Tibial nerve (tissue), 4 donors: ENCODE data around the gene C1orf94. TPM values are rescaled to one million over a fixed set of nuclear protein-coding genes. Genes with fewer than 3 reads are reported as not detected.

Source experiments
- DNase-seq, 2 donors: peaks; one replicate each; pipeline ENCODE4 v3.0.0-alpha.2; 2019; ENCODE audit warnings: low spot score in 2 of 2
- H3K27ac ChIP-seq, 4 donors: fragments of 200-600 bp; sonication (generic) in 3 of 4; one replicate each; pipeline ENCODE4 v1.5.1; 2017 to 2019; ENCODE audit warnings: mild to moderate bottlenecking in 1 of 4
- H3K27me3 ChIP-seq, 2 donors: fragments of 200-600 bp; sonication (generic) in 1 of 2; one replicate each; pipeline versions ENCODE4 v1.5.1 to v1.6.0; 2017 to 2019
- H3K36me3 ChIP-seq, 3 donors: fragments of 200-600 bp; sonication (generic); one replicate each; pipeline ENCODE4 v1.5.1; 2018 to 2019
- H3K4me1 ChIP-seq, 4 donors: fragments of 200-600 bp; sonication (generic) in 3 of 4; one replicate each; pipeline ENCODE4 v1.5.1; 2017 to 2019
- H3K4me3 ChIP-seq, 4 donors: fragments of 200-600 bp; sonication (generic) in 3 of 4; one replicate each; pipeline ENCODE4 v1.5.1; 2017 to 2019; ENCODE audit warnings: mild to moderate bottlenecking in 1 of 4, moderate library complexity in 1 of 4
- H3K9me3 ChIP-seq, 4 donors: fragments of 200-600 bp; sonication (generic) in 3 of 4; one replicate each; pipeline ENCODE4 v1.5.1; 2017 to 2019
- CTCF ChIP-seq, 5 experiments: fragments of 200-600 bp in 3 of 5; fragments of 450-650 bp in 2 of 5; sonication (generic) in 3 of 5; IDR thresholded peaks; one replicate each; pipeline ENCODE4 v1.5.1; 2016 to 2019; ENCODE audit warnings: antibody characterized with exemption in 5 of 5, mild to moderate bottlenecking in 3 of 5, moderate library complexity in 2 of 5
- EP300 ChIP-seq, 2 donors: sonication (generic); formaldehyde crosslinking; IDR thresholded peaks; one replicate each; pipeline ENCODE4 v1.6.1; 2017; ENCODE audit warnings: antibody characterized with exemption in 2 of 2, mild to moderate bottlenecking in 1 of 2
- POLR2A ChIP-seq, 2 donors: fragments of 450-650 bp; IDR thresholded peaks; one replicate each; pipeline ENCODE4 v1.6.1; 2017; ENCODE audit warnings: antibody characterized with exemption in 2 of 2, mild to moderate bottlenecking in 2 of 2, moderate library complexity in 2 of 2
- WGBS, 2 donors: methylation state at CpG; one replicate each; pipeline ENCODE4 v1.1.5; 2018; 5-methylcytosine and 5-hydroxymethylcytosine counted together
- total RNA-seq, 4 donors: library from RNA; depleted of rRNA; stranded (reverse); fragments of >200 nt; gene quantifications; one replicate each; pipeline ENCODE4 v1.1.0, GENCODE V29; 2016

C1orf94 gene
- total RNA-seq, 4 donors from 2014 or later, result not detected

GRCh38 chr1:34143975-34144374 lies 32.7 kb upstream of the C1orf94 start:
- H3K4me1 ChIP-seq, result no peaks in the 10 kb centered on the region
- no peaks in the 10 kb centered on the region for H3K9me3 ChIP-seq
- H3K36me3 ChIP-seq, result no peaks in the 10 kb centered on the region
- TF ChIP-seq EP300 (IDR thresholded peaks at IDR 0.05), result no peak
- no peak for TF ChIP-seq POLR2A (IDR thresholded peaks at IDR 0.05)
- TF ChIP-seq CTCF (IDR thresholded peaks at IDR 0.05), result no peak
- H3K27ac ChIP-seq, result no peak overlapping the region
- 86 to 95% methylated on average over 2 of the region's 2 CpGs for WGBS, 2 donors
- no peak overlapping the region for H3K4me3 ChIP-seq
- no peaks in the 10 kb centered on the region for H3K27me3 ChIP-seq
- DNase-seq, result no peak

GRCh38 chr1:34144766-34145165 lies 31.9 kb upstream of the C1orf94 start:
- DNase-seq, result no peak
- H3K9me3 ChIP-seq, result no peaks in the 10 kb centered on the region
- no peaks in the 10 kb centered on the region for H3K27me3 ChIP-seq
- H3K27ac ChIP-seq, result no peak overlapping the region
- 37 to 59% methylated on average over 6 of the region's 6 CpGs for WGBS, 2 donors
- H3K4me3 ChIP-seq, result no peak overlapping the region
- no peaks in the 10 kb centered on the region for H3K36me3 ChIP-seq
- no peaks in the 10 kb centered on the region for H3K4me1 ChIP-seq
- TF ChIP-seq CTCF (IDR thresholded peaks at IDR 0.05), result no peak
- TF ChIP-seq POLR2A (IDR thresholded peaks at IDR 0.05), result no peak
- TF ChIP-seq EP300 (IDR thresholded peaks at IDR 0.05), result no peak

- whole genome bisulfite sequencing, 2 donors, result 27 to 36% methylated on average over 4 of the region's 4 CpGs
- Histone ChIP-seq H3K4me1 (no peaks in the 10 kb centered on the region), H3K36me3 (no peaks in the 10 kb centered on the region), H3K9me3 (no peaks in the 10 kb centered on the region), H3K27me3 (no peaks in the 10 kb centered on the region), H3K27ac (no peak overlapping the region), H3K4me3 (no peak overlapping the region)
- no peak for DNase-seq
- no peak for TF ChIP-seq CTCF (IDR thresholded peaks at IDR 0.05)
- TF ChIP-seq POLR2A (IDR thresholded peaks at IDR 0.05), result no peak
- no peak for TF ChIP-seq EP300 (IDR thresholded peaks at IDR 0.05)
Observed at GRCh38 chr1:34147301-34147700, 29.4 kb upstream of the C1orf94 start.

- Histone ChIP-seq H3K36me3 (no peaks in the 10 kb centered on the region), H3K27me3 (no peaks in the 10 kb centered on the region), H3K4me1 (no peaks in the 10 kb centered on the region), H3K4me3 (no peak overlapping the region), H3K9me3 (no peaks in the 10 kb centered on the region), H3K27ac (no peak overlapping the region)
- 27 to 34% methylated on average over 3 of the region's 3 CpGs for WGBS, 2 donors
- TF ChIP-seq CTCF (IDR thresholded peaks at IDR 0.05) (no peak), EP300 (IDR thresholded peaks at IDR 0.05) (no peak), POLR2A (IDR thresholded peaks at IDR 0.05) (no peak)
- DNase-seq, result no peak
Observed at GRCh38 chr1:34149501-34149900, 27.2 kb upstream of the C1orf94 start.

GRCh38 chr1:34153246-34153645 lies 23.5 kb upstream of the C1orf94 start:
- Histone ChIP-seq H3K9me3 (no peaks in the 10 kb centered on the region), H3K4me1 (no peaks in the 10 kb centered on the region), H3K36me3 (no peaks in the 10 kb centered on the region), H3K27ac (no peak overlapping the region), H3K27me3 (no peaks in the 10 kb centered on the region), H3K4me3 (no peak overlapping the region)
- DNase-seq, result no peak
- 94 to 98% methylated on average over 4 of the region's 4 CpGs for WGBS, 2 donors
- TF ChIP-seq POLR2A (IDR thresholded peaks at IDR 0.05) (no peak), EP300 (IDR thresholded peaks at IDR 0.05) (no peak), CTCF (IDR thresholded peaks at IDR 0.05) (no peak)
